Activated T-cell treated with anti-CD3 and anti-CD28 coated beads, Interleukin-2, amount 50 U/mL, for 1 hour (primary cell): ENCODE results near the gene PTPRM.
"Not testable (repeated sequence)": the region's sequence is repeated elsewhere in the genome, so short reads cannot be mapped to it uniquely, and the experiment has no call there.

Experiments used
- DNase-seq: peaks from one replicate; pipeline ENCODE4 v3.0.0-alpha.2; 2020

The PTPRM gene

GRCh38 chr18:7958081-7958896 is 391.2 kb downstream of the PTPRM start:
- DNase-seq: no peak

- no peak for DNase-seq
Measured at GRCh38 chr18:7958897-7959146, 391.7 kb downstream of the PTPRM start.

GRCh38 chr18:7966682-7967081 is 399.6 kb downstream of the PTPRM start:
- not testable (repeated sequence) for DNase-seq

DNA sequence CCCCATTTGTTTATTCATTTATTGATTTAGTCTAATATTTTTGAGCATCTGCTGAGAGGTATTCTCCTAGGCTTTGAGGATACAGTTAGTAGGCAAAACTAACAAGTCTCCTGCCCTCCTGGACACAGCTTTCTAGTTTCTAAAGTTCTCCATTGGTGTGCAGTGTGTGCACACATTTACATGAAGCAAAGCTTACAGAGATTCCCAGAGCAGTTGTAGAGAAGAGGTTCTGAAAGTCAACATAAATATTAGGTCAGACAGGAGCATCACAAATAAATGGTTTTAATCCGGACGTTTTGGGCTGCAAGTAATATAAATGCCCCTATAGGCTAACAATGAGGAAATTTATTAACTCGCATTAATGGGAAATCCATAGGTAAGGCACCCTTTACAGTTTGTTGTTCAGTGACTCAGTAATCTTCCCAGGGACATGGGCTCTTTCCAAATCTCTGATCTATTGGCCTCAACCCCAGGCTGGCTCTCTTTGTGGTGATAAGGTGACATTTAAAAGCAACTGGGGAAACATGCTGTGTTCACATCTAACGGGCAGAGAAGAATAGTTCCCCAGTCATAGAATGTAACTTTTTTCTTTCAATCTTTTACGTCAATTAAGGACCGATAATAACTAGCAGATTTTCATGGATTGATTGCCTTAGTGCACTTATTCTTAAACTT is 407.2 kb downstream of the PTPRM start:
- no peak for DNase-seq

DNA sequence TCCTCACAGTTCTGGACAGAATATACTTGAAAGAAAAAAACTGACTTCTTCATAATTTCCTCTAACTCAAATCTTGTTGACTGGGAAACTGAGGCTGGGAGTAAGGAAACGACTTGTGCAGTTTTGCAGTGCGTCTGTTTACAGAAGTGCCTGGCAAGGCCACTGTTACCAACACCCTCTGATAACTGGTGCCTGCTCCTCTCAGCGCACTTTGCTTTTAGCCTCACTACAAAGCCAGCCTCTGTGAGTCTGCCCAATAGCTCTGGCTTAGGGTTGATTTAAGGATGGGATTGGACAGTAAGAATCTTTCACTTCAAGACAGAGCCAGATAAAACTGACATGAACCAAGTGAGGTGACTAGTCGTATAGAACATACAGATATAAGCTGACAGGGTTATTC is 410.8 kb downstream of the PTPRM start:
- DNase-seq: no peak

DNA sequence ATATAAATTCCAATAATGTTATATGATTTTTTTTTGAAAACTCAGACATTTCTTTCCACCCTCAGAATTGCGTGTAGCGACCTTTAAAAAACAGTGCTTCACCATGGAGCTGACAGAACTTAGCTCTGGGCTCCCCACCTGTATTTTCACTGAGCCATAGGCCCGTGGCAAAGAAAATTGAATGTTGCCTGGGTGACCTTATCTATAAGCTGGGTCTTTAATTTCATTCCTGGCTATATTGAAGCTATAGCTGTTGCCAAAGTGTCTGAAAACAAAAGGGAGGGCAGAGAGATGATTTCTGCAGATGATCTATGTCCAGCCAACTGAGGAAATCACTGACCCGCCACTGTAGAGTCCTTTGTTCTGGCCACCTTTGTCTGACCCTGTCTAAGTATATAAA is 411.7 kb downstream of the PTPRM start:
- DNase-seq: no peak

- no peak for DNase-seq
Measured at GRCh38 chr18:7979714-7980113, 412.6 kb downstream of the PTPRM start.

GRCh38 chr18:7980136-7980535 is 413.0 kb downstream of the PTPRM start:
- DNase-seq: no peak

DNA sequence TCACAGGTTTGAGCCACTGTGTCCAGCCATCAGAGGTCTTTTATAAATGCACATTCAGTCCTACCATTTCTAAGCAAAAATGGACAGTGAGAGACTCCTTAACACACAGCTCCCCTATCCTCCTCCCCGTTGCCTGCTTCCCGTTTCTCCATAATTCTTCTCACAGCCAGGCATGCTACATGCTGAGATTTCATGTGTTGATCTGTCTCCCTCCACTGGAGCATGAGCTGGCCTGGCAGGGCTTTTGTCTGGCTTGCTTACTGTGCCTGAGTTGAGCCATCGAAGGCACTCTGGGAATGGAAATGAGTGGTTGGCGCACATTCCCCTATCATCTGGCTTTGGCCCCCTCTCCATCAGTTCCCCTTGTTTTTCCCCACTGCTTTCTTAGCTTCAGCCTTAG is 413.5 kb downstream of the PTPRM start:
- DNase-seq: no peak

DNA sequence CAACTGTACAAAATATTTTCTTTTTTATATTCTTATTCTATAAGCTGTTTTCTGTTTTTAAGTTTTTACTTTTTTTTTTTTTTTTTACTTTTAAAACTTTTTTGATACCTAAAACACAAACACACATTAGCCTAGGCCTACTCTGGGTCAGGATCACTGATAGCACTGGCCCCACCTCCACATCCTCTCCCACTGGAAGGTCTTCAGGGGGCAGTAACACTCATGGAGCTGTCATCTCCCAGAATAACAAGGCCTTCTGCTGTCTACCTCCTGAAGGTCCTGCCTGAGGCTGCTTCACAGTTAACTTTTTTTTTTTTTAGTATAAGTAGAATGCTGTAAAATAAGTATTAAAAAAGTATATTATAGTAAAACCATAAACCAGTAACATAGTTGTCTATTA is 415.1 kb downstream of the PTPRM start:
- no peak for DNase-seq

DNA sequence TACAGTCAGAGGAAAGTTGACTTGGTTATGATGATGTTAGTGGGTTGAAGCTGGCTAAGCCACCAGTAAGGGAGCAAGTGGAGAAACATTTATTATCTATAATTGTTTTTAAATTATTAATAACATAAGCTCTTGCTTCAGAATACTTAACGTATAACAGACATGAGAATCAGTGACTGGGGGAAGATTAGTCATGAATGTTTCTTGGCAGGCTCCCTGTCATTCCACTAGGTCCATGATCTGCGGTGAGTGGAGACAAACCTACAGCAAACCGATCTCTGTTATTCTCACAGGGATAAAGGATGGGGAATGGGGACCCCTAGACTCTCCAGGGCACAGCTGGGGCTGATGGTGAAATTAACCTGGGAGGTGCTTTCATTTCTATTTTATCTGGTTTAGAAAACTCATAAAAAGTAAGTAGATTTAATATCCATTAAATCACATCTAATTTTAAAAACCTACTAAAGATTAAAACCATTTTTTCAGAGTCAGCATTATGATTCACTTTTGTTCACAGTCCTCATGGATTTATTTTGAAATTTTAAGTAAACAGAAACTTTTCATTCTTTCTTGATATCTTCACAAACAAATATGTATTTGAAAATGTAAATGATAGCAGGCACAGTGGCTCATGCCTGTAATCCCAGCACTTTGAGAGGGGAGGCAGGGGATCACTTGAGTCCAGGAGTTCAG is 420.3 kb downstream of the PTPRM start:
- DNase-seq: no peak

DNA sequence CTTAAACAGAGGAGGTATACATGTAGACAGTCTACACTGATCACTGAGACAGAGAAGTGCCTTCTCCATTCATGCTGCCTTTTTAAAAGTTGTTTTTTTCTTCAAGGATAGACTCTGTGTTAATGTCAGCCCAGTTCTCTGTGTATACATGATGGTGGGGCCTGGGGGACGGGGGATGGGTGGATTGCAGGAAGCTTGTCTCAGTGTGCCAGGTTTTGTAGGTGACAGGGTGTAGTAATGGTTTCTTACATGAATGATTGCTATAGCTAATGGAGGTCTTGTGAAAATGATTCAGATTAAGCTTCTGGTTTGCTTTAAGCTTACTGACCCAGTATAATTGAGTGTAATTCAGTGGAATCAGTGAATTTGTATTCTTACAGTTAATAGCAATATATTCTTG is 423.6 kb downstream of the PTPRM start:
- no peak for DNase-seq

DNA sequence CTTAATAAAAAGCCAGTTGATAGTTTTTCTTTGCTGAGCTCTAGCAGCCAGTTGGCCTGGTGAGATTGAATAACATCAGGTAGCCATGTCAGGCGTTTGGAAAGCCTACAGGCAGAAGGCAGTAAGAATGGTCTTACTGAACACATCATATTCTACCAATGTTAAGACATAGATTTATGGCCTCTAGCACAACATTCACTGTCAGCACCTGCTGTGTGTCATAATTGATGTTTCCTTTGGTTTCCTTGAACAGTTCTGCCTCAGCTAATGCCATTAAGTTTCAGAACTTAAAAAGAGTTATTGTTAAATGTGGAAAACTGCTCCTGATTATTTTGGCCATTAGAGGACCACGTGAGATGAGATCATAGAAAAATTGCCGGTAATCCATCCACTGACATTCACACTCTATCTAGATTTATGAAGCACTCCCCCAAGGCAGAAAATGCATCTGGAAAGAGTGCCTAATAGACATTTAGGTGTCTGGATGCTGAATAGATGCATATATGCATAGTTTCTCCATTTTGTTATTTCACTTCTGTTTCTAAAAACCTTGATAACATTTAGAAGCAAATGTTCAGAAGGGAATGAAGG is 434.7 kb downstream of the PTPRM start:
- DNase-seq: no peak

GRCh38 chr18:8003878-8004675 is 437.0 kb downstream of the PTPRM start:
- DNase-seq: no peak

DNA sequence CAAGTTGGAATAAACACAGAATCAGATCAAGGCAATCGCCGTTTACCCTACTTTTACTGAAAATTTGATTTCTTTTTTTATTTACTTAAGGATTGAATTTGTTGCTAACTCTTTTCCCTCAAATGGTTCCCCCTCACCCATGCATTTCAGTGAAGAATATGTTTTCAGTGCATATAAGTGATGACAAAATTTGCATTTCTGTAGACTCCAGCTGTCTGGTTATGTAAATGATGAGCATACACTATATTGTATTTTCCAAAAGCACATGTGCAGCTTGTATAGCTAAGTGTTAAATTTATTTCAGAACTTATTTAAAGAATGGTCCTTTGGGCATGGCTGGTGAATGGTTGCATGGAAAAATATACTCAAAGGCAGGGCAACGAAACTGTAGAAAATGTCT is 437.7 kb downstream of the PTPRM start:
- DNase-seq: no peak

GRCh38 chr18:8005870-8006569 is 438.9 kb downstream of the PTPRM start:
- DNase-seq: no peak

- no peak for DNase-seq
Measured at GRCh38 chr18:8006979-8007378, 439.9 kb downstream of the PTPRM start.

DNA sequence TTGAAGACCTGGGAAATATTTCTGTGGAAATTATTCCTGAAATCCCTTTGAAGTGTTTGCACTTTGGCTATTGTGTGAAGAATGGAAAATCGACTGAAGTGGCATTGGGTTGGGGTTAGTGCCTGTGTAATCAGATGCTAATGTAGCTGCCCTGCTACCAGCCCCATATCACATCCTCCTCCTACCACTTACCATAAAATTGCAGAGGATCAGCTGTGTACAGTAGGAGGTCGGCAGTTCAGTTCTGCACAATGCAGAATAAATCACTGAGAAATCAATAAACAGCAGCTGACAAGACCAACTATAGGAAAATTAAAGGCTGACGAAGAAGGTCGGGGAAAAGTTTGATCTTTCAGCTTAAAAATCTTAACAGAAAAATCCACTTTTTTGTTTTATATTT is 440.9 kb downstream of the PTPRM start:
- DNase-seq: no peak

DNA sequence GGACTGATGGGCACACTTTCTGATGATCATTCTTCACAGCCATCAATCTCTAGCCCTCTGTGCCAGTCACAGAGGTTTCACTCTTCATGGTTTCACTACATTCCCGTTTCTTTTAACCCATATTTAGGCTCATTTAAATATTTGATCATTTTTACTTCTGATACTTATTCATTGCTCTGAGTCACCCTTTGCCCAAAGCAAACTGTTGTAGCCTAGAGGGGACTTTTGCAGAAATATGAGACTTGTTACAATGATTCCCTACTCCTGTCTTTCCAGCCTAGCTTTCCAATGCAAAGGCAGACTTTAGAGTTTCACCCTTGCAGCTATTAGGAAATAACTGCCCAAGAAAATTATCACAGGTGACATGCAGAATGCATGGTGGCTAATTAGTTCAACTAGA is 444.2 kb downstream of the PTPRM start:
- no peak for DNase-seq

- DNase-seq: no peak
Measured at GRCh38 chr18:8011906-8012305, 444.8 kb downstream of the PTPRM start.

DNA sequence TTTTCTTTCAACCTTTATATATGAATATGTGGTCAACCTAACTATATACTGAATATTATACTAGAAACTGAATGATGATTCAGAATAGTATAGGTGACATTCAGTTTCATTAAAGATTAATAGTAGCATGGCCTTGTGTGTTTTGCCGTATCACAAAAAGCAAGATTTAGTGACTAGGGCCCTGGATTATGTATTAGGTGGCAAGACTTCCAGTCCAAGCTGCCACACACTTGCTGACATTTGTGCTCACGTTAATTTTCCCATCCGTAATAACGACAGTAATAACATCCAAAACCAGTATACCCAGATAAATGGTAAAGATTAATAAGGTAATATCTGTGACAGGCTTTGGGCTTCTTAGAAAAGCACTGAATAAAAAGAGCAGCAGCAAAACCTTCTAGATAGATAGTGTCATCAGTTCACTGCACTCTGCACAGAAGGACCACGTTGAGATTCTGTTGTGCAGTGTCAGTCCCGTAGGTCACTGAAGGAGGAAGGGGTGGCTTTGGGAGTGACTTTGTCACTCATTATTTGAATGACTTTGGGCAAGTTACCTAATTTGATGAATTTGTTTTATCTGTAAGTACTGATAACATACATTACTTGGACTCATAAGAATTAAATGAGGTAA is 451.7 kb downstream of the PTPRM start:
- no peak for DNase-seq

- no peak for DNase-seq
Measured at GRCh38 chr18:8019600-8019999, 452.5 kb downstream of the PTPRM start.
